Limb (tissue), 2 donors: ENCODE results near the gene GZMM.
A peak's percentile ranks its signal among the peaks of the same experiment; 100 is the strongest.

ENCODE experiments used
- DNase-seq, 2 donors: peaks; one replicate each; pipeline ENCODE4 v3.0.0-alpha.2; 2016; ENCODE audit errors: extremely low spot score in 2 of 2

The GZMM gene

GRCh38 chr19:511101-511851 lies 32.6 kb upstream of the GZMM start:
- peak in 1 of 2 donors; percentile 68 for DNase-seq

GRCh38 chr19:512547-513365 lies 31.1 kb upstream of the GZMM start:
- DNase-seq, result peak in 1 of 2 donors; percentile 52

- peak in 1 of 2 donors; percentile 38 for DNase-seq
Observed at GRCh38 chr19:513368-514165, 30.3 kb upstream of the GZMM start.

DNA sequence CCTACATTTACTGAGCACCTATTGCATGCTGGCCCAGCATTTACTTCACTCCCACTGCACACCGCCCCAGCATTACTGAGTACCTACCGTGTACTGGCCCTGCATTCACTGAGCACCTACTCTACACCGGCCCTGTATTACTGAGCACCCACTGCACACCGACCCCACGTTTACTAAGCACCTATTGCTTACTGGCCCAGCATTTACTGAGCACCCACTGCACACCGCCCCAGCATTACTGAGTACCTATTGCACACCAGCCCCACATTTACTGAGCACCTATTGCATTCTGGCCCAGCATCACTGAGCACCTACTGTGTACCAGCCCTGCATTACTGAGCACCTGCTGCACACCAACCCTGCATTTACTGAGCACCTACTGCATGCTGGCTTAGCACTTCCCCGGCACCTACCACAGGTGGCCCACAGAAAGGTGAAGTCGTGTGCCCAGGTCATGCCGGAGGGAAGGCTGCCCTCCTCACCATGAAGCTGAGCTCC lies 29.6 kb upstream of the GZMM start:
- peak in 1 of 2 donors; percentile 19 for DNase-seq

DNA sequence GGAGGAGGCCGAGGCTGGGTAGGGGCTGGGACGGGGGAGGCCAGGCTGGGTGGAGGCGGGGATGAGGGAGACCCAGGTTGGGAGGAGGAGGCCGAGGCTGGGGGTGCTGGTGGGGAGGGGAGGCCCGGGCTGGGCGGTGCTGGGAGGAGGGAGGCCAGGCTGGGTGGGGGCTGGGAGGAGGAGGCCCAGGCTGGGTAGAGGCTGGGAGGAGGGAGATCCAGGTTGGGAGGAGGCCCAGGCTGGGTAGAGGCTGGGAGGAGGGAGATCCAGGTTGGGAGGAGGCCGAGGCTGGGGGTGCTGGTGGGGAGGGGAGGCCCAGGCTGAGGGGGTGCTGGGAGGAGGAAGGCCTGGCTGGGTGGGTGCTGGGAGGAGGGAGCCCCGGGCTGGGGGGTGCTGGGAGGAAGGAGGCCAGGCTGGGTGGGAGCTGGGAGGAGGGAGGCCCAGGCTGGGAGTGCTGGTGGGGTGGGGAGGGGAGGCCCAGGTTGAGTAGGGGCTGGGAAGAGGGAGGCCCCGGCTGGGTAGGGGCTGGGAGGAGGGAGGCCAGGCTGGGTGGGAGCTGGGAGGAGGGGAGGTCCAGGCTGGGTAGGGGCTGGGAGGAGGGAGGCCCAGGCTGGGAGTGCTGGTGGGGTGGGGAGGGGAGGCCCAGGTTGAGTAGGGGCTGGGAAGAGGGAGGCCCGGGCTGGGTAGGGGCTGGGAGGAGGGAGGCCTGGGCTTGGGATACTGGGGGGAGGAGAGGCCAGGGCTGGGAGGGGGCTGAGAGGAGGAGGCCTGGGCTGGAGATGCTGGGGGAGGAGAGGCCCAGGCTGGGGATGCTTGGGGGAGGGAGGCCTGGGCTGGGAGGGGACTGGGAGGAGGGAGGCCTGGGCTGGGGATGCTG lies 25.9 kb upstream of the GZMM start:
- peak; percentile 89 to 92 for DNase-seq

- no peak for DNase-seq
Observed at GRCh38 chr19:518598-519231, 25.1 kb upstream of the GZMM start.

GRCh38 chr19:519449-519865 lies 24.4 kb upstream of the GZMM start:
- no peak for DNase-seq

- DNase-seq, result no peak
Observed at GRCh38 chr19:522726-523125, 21.1 kb upstream of the GZMM start.

GRCh38 chr19:524062-524674 lies 19.7 kb upstream of the GZMM start:
- DNase-seq, result no peak

- no peak for DNase-seq
Observed at GRCh38 chr19:525029-525428, 18.8 kb upstream of the GZMM start.

DNA sequence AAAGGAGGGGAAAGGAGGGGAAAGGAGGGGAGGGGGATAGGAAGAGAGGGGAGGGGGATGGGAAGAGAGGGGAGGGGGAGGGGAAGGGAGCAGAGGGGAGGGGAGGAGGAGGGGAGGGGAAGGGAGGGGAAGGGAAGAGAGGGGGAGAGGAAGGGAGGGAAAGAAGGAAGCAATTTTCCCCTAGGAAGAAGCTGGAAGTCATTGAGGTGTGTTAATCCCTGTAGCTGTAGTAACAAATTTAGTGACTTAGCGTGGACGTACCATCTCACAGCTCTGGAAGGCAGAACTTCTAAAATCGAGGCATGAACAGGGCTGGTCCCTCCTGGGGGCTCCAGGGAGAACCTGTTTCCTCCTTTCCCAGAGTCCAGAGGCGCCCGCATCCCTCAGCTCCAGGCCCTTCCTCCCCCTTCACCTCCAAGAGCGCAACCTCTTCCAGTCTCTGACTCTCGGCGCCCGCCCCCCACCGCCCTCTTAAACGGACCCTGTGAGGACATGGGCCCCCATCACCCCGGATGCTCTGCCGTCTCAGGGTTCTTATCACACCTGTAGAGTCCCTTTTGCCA lies 17.9 kb upstream of the GZMM start:
- no peak for DNase-seq

DNA sequence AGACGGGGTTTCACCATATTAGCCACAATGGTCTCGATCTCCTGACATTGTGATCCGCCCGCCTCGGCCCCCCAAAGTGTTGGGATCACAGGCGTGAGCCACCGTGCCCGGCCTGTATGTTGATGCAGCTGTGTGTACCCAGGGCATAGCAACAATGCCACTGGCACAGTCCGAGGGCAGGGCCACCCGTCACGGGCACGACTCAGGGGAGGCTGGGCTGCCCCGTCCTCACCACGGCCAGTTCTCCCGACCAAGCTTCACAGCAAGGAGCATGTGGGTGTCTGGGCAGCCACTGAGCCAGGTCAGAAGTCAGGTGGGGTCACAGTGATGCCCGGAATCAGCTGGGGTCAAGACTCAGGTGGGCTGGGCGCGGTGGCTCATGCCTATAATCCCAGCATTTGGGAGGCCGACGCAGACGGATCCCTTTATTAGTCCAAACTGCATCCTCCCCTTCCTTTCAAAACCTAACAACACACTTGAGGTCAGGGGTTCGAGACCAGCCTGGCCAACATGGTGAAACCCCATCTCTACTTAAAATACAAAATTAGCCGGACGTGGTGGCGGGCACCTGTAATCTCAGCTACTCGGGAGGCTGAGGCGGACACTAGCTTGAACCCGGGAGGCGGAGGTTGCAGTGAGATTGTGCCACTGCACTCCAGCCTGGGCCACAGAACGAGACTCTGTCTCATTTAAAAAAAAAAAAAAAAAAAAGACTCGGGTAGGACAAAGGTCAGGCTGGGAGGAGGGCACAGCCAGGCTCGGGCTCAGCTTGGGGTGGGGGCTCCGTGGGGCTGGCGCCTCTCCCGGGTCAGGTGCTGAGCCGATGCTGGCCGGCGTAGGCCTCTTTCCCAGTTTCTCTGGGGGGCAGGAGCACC lies 13.5 kb upstream of the GZMM start:
- DNase-seq, result no peak

DNA sequence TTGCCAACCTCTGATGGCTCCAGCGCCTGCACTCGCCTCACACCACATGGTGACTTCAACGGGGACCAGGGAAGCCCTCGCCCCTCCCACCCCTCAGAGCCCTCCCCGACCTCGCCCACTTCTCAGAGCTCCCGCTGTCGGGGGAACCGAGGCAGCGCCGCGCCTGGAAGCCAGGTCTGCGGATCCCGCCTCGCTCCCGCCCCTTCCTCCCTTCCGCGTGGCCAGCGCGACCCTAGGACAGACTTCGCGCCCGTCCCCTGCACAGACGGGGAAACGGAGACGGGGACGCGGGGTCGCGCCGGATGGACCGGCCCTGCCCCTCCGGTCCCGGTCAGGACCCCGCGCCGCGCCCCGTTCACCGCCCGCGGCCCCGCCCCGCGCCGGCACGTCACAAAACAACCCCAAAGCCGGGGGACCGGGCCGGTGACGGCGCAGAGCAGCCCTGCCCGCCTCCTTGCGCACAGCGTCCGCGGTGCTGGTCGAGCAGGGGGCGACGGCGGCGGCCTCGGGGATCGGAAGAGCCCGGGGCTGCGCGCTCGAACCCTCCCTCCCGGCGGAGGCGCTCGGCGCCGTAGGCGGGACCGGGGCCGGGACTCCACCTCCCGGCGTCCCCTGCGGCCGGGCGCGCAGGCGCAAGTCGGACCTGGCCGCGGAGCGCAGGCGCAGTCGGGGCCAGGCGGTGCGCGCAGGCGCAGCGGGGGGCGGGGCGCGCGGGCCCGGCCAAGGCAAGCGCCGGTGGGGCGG lies 12.7 kb upstream of the GZMM start:
- DNase-seq, result peak; percentile 90 to 96

DNA sequence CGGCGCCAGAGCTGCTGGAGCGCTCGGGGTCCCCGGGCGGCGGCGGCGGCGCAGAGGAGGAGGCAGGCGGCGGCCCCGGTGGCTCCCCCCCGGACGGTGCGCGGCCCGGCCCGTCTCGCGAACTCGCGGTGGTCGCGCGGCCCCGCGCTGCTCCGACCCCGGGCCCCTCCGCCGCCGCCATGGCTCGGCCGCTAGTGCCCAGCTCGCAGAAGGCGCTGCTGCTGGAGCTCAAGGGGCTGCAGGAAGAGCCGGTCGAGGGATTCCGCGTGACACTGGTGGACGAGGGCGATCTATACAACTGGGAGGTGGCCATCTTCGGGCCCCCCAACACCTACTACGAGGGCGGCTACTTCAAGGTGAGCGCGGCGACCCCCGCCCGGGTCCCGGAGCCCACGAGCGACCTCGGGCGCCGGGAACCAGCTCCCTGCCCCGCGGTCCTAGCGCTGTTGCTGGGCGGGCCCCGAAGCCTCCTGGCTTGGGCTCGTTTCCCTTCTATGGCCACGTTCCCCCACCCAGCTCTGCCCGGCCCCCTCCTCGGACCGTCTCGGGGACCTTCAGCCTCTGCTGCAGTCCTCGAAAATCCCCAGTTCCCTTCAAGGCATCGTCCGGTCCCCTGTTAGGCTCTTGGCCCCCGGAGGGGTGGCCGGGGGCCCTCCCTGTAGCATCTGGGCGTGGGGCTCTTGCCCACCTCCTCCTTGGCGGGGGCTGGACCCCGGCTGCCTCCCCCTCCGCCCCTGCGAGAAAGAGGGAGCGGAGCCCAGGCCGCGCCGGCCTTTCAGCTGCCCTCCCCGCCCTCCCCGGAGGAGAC lies 11.9 kb upstream of the GZMM start, which contains the start of gene CDC34:
Gene CDC34 (plus strand): TSS at position 8 of the 808 bp plus-strand sequence. CDS start 172 bp downstream, at position 180.
- no peak for DNase-seq

DNA sequence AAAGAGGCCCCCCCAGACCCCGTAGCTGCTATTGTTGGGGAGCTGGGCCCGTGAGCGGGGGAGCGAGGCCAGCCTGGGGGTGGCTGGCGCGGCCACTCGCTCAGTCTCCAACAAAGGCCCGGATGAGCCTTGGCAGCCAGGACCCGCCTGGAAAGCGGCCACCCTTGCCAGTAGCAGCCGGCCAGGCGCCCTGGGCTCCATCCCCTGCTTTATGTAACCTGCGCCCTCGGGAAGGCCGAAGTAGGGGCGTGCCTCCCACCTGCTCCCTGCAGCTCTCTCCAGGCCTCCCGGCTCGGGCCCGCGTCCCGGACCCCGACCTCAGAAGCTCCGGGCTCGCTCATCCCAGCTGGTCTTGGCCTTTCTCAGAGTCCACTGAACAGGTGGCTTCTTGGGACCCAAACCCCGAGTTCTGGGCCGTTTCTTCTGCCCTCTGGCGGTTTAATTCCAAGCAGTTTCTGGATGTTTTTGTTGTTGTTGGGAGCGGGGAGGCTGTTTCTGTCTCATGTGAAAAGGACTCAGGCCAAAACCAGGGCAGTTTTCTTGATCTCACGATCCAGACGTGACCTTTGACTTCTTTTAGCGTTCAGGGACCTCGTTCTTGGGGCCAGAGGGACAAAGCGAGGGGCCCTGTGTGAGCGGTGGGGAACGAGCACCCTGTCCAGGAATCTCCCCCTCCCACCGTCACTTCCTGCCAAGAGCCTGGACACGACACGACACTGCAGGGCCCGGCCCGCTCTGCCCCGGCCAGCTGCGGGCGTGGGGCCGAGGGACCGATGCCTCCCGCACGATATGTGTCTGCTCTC lies 11.1 kb upstream of the GZMM start:
- DNase-seq, result peak; percentile 49 to 70
